HG03460 (cell line): ENCODE results near the gene APBB2.
"Not testable (repeated sequence)": the region's sequence is repeated elsewhere in the genome, so short reads cannot be mapped to it uniquely, and the experiment has no call there.

Experiments used
- ATAC-seq: cut with Tn5 transposase; IDR thresholded peaks from one replicate; pipeline ENCODE4 v1.9.1; 2021; ENCODE audit not compliant: unreplicated experiment

The APBB2 gene

DNA sequence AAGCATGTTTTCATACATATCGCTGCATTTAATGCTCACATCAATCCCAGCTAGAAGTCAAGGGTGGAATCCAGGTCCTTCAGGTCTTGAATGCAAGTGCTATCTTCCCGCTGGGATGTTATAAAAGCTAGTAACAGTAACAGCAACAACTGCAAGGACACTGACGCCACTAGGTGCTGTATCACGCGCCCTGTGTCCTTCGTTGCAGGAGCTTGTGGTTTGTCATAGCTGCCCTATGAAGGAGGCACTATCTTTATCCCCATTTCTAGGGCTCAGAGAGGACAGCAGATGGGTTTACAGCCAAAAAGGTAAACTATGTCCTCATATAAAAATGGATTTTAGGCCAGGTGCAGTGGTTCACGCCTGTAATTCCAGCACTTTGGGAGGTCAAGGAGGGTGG, 261.7 kb downstream of the APBB2 start:
- no peak for ATAC-seq

DNA sequence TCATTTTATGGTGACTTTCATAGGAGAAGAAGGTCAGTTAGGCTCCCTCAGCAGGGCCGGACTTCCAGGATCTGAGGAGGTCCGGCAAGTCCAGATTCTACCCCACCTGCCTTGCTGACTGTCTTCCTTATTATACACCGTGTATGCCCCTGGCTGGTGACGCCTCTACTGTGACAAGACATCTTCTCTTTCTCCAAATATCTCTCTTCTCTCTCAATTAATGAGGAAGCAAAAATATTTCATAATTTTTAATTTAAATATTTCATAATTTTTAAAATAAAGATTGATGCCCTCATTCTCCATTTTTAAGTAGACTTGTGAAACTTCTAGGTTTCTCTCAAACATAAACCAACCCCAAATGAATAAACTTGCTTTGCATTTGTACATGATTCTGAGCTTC, 262.1 kb downstream of the APBB2 start:
- no peak for ATAC-seq

DNA sequence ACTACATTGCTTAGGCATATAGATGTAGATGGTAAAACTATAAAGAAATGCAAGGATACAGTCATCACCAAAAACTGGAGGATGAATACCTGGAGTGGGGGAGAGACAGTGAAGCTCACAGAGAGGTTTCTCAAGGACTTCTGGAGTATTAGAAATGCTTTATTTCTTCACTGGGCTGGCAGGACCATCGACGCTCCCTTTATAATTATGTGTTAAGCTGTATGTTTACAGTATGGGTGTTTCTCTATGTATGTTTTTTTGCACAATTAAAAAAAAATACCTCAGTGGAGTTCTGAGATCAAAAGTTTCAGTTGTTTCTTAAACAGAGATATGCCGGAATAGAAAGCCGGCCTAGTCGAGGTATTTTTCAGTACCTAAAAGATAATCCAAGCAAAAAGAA, 263.3 kb downstream of the APBB2 start:
- no peak for ATAC-seq

DNA sequence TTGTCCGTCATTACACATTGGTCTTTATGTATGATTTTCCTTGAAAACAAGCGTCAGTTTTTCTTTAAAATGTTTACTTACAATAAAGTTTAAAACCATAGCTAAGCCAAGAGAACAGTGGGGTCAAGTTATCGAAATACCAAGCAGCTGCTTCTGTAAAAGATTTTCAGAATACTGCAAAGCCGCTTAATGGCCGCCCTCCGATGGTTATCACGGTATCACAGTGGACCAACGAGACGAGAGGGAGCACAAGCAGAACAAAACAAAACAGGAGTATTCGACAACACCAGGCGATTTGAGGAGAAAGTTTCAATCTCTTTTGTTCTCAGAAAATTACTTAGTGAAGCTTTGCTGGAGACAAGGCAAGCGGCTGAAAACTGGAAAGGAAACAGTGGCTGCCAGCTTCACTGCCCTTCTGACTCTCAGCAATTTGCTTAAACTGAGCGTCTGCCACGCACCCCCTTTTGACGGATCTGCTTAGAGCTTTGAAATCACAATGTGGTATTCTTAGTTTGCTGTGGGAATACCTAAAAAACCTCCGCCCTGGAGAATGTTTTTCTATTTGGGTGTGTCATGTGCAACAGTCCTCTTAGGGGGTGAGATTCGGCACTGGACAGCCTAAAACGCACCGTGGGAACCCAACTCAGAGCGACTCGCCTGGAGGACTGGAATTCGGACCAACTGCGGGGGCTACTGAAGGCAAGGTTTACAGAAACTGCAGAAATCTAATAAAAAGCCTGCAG, 264.8 kb downstream of the APBB2 start:
- ATAC-seq, result no peak

DNA sequence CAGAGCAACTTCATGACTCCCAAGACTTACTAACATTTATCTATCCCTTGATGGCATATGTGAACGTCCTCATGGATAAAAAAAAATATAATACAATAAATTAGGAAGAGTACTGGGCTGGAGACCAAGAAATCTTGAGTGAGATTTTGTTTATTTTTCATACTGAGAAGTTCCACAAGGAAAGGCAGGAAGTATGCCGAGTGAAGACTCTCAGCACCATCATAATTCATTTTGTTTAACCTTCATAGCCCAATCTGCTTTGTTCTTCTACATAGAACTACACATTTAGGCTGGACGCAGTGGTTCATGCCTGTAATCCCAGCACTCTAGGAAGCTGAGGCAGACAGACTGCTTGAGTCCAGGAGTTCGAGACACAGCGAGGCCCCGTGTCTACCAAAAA, 266.3 kb downstream of the APBB2 start:
- ATAC-seq, result no peak

DNA sequence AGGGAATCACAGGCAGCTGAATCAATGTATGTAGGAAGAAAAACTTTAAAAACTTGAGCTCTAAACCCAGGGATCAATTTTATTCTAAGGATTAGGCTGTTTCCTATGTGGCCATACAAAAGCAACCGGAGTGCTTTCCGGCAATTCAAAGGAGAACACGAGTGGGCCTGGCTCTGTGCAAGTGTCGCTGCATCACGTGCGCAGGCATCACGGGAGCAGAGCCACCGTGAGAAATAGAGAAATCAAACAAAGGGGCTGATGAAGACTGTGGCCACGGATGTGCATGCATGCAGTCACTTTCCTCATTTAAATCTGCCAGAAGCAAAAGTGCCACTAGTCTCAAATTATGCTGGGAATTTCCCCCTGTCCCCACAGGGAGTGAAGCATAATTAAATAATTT, 267.7 kb downstream of the APBB2 start:
- ATAC-seq, result no peak

DNA sequence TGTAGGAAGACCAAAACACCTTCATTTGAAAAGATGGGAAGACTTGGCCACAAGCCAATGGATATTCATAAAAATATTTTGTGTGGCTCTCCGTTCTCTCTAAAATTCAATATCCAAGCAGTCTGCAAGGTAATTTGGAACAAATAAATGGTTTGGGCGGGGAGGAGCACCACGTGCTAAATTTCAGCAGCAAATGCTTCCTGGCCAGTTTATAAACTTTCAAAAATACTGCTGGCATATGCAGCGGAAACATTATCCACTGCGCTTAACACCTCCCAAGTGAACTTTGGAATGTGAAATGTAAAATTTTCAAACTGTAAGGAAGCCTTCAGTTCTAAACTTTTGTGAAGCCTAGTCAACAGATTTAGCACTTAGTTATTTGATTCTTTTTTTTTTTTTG, 273.6 kb downstream of the APBB2 start:
- no peak for ATAC-seq

DNA sequence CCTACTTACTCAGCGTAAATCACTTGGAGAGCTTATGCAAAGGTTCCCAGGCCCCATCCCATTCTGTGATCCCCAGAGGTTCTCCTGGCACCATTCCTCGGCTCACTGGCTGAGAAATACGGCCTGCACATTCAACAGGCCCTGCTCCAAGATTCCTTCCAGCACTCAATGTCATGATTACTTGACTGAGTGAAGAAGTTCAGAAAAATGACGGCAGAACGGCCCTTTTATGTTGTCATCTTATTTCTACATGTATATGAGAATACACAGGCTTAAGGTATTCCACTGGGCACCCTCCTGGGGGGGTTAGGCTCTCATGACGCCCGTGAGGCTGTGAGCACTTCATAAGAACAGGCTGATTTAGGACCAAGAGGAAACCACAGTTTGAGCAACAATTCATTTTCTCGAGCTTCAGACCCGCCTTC, 274.0 kb downstream of the APBB2 start:
- ATAC-seq, result no peak

DNA sequence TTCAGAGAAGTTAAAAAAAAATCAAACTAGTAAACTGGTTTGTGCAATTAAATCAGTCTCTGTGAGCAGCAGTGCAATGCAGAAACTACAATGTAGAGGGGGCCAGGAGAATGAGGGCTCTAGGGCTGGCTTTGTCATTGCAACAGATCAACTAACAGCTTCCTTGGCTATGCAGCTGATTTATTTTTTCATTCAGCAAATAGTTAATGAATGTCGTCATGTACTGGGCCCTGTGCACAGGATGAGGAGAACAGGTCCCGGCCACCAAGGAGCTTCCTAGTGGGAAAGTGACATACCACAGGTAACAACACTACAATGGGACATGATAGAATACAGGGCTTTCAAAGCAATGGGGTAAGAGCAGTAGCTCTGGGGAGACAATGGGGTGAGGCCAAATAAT, 274.5 kb downstream of the APBB2 start:
- ATAC-seq, result no peak

DNA sequence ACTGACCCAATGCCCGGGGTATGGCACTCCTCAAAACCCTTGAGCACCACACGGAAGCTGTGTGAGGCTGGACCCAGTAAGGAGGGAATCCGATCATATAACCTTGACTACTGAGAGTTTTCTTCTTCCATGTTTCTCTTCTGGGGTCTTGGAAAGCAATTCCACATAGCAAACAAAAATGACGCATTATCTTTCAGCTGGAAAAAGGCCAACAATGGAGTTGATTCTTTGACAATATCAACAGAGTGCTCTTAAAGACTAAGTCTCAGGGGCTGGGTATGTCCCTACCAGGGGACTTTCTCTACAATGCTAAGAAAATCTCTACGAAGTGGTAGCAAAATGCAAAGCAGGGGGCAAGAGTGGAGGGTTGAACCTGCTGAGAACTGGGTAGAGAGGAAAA, 276.0 kb downstream of the APBB2 start:
- no peak for ATAC-seq

DNA sequence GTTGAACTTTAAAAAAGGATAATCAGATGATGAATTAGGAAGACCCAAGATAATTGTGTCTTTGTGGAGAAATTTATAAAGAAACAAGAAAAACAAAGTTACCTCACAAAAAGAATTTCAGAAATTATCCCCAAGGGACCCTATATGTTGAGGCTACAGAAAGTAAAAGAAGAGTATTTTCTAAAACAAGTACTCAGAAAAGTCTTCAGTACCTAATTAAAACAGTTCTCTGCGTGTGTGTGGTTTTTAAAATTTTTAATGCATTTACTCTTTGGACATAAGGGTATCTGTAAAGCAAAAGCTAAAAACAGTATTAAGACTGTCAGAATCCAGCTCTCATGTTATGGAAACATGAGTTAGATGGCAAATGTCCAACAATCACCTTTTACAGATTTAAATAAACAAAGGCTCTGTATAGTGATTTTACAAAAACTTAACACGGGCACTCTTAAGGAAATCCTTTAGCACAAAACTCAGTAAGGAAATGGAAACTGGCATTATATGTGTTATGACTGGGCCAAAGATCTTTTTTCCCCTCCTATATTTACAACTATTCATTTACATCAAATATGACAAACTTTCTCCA, 277.1 kb downstream of the APBB2 start:
- ATAC-seq, result no peak

DNA sequence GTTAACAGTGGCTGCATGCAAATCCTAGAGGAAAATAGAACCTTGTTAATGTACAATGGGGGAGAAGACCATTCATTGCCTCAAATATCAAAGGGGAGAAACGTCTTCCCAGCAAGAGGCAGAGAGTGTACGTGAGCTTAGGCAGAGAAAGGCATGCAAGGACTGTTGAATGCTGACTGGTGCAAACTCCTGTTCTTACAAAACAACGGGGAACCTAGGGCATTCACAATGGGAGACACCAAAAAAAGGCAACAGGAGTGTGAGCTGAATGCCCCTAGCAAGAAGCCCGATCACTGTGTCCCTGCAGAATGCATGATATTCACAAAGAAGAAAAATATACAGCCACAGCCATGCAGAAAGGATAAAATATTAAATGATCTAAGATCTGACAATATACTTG, 279.7 kb downstream of the APBB2 start:
- ATAC-seq, result no peak

DNA sequence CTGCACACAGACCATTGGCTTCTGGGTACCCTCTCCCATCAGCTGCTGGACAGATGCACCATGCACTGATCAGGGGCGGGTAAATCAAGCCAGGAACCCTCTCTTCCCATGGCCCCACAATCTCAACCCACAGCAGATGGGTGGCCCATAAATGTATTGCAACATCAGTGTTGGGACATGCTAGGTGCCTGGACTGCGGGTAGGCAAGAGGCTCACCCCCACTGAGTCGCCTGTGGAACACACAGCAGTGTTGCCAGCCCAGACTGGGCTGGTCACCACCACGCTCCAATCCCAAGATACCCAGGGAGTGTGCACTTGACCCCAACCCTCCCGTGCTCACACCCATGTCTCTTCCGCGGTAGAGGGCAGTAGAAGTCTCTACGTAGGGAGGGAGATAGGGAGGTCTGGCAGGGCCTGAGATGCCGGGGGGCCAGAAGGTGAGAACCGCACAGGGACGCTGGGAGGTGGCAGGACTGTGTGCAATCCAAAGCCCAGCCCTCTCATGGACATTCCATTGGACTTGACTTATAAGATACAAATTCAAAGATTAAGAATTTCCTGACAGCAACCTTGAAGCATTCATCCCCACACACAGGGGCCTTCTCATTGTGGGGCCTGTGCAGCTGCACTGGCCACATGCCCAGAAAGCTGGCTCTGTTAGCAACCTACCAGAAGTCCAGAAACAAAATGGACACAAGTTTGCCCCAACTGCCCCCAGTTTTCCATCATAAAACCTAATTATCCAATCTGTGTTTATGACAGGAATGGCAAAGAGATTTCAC, 280.9 kb downstream of the APBB2 start:
- ATAC-seq, result no peak

DNA sequence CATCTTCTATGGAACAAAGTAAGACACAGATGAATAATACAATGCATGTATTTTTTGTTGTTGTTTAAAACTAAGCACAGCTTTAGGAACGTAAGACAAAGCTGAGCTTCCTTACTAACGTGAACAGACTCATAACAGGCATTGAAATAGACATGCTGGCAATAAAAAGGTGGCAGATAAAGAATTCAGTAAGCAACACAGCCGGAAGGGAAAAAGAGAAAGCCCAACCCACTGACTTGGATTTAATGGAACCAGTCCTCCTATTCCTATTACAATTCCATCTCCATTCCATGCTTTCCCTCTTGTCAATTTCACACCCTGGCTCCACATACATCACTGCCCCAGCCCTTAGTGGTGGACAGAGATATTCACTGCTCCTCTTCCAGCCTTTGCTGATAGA, 282.5 kb downstream of the APBB2 start:
- ATAC-seq, result no peak

DNA sequence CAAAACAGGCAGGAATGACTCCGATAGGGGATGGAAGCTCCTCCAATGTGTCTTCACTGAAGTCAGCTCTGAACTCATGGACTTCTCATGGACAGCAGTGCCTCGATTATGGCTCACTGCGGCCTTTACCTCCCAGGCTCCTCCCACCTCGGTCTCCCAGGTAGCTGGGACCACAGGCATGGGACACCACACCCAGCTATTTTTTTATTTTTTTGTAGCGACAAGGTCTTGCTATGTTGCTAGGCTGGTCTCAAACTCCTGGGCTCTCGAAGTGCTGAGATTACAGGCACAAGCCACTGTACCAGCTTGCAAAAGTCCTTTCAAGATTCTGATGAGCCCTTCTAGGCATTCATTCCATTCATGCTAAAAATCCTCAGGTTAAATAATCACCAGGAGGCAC, 283.1 kb downstream of the APBB2 start:
- no peak for ATAC-seq

DNA sequence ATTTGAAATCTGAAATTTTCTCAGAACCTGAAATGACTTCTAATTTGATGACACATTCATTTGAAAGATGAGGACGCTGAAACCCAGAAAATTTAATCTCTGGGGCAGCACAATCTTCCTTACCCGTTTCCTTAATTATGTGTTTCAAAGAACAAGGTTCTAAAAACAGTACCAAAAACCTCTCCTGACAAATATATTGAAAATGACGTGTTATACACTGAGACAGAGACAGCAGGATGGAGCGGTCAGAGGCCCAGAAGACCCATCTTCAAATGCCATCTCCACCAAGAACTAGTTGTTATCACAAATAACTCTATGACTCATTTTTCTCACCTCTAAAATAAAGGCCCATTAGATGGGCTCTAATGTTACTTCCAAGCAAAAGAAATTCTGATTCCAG, 287.3 kb downstream of the APBB2 start:
- no peak for ATAC-seq

DNA sequence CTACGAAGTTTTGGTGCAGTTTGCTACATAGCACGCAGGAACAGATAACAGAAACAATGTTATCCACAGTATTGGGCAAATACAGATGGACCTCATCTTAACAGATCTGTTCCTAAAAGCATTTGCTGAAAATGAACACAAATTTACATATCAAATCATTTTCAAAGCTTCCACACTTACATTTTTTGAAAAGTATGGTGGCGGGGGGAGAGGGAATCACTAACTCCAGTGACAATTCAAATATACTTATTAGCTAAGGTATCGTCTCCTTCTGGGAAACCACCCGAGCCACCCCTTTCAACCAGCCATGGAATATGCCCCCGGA, 289.6 kb downstream of the APBB2 start:
- no peak for ATAC-seq

DNA sequence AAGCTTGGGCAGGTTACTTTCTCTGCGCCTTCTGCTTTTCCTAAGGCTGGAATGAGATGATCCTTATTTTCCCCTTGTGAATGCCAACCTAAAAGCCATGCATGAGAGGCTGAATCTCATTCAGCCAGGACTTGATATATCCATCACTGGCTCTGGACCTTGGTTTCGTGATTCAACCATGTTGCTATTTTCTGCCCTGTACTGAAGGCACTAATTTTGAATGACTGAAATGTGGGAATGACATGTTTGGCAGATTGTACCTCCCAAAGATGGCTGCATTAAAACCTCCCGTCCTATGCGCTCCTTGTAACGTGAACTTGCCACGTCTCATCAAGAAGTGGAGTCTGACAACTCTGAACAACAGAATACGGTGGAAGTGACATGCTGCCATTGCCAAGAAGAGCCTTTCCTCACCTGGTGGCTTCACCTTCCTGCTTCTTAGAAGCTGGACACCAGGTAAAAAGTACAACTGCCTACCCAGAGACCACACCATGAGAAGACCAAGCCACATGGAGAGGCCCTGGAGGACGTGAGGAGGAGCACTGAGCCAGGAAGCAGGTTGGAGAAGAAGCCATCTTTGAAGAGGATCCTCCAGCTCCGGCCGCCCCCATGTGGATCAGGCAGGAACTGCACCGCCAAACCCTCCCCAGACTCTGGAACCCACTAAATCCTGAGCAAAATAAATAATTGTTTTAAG, 290.1 kb downstream of the APBB2 start:
- peak; percentile 76 for ATAC-seq

DNA sequence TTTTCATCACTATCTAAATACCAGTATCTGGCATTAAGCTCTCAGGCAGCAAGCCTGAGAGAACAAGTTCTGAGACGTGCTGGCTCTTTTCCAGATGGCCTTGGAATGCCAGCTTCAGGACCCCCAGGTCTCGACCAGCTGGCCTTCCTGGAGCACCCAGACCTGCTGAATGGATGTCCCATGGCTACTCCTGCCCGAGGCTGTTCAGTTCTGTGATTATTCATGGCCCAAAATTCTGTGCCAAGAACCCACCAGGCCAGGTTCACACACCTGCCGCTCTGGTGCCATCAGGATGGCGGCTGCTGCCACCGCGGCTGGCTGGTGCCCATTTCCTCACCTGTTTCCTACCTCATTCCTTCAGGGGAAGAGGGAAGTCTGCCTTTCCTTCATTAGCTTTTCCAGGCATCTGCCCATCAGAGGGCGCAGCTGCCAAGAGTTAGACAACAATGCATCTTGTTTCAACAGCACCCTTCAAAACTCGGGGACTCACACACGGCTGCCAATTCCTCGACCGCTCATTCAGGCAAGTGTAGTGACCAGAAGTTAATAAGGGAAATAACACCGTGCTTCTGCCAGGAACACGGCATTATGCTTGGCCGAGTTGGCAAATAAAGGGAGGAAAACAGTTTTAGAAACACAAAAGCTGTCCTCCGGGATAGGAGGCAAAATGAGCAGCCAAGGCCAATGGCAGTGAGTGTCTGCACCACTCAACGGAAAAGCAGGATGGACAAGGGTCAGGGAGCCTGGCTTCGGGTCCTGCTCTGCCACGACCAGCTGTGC, 290.8 kb downstream of the APBB2 start:
- no peak for ATAC-seq

DNA sequence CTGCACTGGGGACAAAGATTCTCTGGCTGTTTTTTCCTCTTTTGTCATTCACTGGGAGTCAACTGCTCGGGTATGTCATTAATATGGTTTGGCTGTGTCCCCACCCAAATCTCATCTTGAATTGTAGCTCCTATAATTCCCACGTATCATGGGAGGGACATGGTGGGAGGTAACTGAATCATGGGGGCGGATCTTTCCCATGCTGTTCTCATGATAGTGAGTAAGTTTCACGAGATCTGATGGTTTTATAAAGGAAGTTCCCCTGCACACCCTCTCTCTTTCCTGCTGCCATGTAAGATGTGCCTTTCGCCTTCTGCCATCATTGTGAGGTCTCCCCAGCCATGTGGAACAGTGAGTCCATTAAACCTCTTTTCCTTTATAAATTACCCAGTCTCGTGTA, 294.4 kb downstream of the APBB2 start:
- ATAC-seq, result not testable (repeated sequence)

DNA sequence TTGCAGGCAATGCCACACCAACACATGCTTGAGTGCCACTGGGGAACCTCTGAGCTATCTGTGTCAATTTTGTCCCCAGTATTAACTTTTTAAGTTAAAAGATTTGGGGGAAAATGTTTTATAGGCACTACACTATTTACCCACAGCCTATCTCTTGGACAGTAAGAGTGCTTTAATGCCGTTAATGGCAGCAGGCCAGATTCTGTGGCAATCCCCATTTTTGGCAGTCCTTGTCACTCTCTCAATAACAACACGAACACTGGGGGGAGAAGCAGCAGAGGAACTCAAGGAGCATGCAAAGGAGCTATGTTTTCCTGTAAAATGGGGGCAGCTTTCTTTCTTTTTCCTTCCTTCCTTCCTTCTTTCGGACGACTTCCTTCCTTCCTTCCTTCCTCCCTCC, 296.0 kb downstream of the APBB2 start:
- no peak for ATAC-seq
